ENCODE measurements around the gene MOCS3. TPM values are rescaled to one million over a fixed set of nuclear protein-coding genes. Genes with fewer than 3 reads are reported as not detected.
"Not testable (repeated sequence)": the region's sequence is repeated elsewhere in the genome, so short reads cannot be mapped to it uniquely, and the experiment has no call there.

The MOCS3 gene
- total RNA-seq, 1 donor from 2014 or later: 6.5 TPM

DNA sequence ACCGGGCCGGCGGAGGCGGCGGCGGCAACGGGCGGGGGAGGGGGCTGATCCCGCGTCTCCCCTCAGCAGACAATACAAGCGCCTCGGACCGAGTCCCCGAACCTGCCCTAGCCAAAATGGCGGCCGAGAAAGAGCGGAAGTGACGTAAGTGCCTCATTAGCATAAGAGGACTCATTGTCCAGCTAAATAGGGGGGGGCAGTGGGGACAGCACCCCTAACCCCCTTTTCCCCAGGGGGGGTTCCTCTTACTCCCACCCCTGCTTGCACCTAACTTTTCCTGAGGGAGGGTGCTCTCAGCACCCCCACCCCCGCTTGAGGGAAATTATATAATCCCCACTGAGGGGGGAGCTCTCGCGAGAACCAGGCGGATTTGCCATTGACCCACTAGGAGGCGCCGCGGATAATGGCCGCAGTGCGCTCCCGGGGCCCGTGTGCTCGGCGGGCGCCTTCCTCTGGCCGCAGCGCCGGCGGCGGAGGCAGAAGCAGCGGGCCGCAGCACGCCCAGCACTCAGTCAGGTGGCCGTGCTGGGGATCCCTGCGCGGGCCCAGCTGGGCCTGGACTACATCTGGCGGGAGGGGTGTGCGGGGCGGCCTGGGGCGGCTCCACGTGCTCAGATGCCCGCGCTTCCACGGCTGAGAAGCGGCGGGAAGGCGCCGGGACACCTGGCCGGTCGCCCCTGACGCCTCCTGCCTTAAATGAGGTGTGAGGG lies 27.2 kb upstream of the MOCS3 start, which contains the start of gene ADNP:
Gene ADNP (minus strand): TSS at position 132 of the 710 bp plus-strand sequence. CDS start 27,441 bp downstream, outside the sequence.
- DNase-seq (ENCODE audit: extremely low read depth, low read depth, low spot score): no peak

DNA sequence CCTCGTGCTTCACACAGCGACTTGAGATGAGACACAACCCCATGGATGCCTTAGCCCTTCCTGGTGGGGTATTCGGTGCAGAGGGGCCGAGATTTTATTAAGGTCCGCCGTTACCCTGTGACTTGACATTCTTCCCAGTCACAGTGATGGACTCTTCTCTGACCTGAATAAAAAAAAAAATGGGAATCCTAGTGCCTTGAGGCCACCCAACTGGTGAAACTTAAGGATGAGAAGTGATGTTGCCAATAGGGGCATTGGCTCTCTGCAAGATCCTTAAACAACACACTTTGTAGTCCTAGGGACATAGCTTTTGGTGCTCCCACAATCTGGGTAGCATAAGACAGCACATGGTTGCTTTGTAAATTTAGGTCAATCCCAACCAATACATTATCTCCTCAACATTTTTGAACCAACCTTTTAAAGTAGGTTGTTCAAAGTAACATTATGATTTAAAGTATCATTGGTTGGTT lies 26.6 kb upstream of the MOCS3 start:
- DNase-seq (ENCODE audit: extremely low read depth, low read depth, low spot score): no peak

DNA sequence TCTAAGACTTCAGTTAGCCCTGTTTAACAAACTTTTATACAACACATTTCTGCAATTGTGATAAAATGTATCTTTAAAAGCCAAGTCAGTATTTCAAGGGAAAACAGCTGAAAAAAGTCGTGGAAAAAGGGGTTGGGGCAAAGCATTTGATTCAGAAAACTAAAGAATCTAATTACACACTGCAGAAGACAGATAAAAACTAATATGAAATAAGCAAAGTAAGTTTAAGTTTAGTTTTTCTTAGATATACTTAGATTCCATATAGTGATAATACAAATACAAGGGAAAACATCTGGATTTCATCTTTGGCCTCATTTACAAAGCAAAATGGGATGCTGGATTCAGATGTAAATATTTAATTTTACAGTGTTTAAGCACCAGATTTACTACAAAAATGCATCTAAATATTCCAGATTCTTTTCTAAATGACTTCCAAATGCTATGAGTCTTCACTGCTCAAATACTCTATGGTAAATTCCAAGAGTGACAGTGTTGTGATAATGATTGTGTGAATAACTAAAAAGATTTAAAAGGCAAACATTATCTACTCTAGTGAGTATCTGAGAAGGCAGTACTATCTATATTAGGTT lies 25.8 kb upstream of the MOCS3 start:
- DNase-seq (ENCODE audit: extremely low read depth, low read depth, low spot score): no peak

DNA sequence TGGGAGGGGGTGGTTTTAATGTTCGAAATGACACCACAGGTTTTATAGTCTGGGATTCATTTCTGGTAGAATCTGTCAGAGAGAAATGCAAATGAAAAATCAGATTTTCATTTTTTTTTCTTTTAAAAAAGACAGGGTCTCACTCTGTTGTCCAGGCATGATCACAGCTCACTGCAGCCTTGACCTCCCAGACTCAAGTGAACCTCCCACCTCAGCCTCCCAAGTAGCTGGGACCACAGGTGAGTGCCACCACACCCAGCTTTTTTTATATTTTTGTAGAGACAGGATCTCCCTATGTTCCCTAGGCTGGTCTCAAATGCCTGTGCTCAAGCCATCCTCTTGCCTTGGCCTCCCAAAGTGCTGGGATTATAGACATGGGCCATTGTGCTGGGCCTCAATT lies 25.0 kb upstream of the MOCS3 start:
- no peak for DNase-seq (ENCODE audit: extremely low read depth, low read depth, low spot score)

DNA sequence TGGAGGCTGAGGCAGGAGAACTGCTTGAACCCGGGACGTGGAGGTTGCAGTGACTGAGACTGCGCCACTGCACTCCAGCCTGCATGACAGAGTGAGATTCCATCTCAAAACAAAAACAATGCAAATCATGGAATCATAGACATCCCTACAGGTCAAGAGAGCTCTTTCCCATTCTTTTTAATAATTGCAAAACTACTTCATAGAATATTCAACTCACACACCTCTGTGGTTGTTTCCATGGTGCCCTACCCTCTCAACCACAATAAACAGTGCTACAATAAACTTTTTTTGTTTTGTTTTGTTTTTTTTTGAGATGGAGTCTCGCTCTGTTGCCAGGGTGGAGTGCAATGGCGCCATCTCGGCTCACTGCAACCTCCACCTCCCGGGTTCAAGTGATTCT lies 15.5 kb upstream of the MOCS3 start:
- no peak for DNase-seq (ENCODE audit: extremely low read depth, low read depth, low spot score)

DNA sequence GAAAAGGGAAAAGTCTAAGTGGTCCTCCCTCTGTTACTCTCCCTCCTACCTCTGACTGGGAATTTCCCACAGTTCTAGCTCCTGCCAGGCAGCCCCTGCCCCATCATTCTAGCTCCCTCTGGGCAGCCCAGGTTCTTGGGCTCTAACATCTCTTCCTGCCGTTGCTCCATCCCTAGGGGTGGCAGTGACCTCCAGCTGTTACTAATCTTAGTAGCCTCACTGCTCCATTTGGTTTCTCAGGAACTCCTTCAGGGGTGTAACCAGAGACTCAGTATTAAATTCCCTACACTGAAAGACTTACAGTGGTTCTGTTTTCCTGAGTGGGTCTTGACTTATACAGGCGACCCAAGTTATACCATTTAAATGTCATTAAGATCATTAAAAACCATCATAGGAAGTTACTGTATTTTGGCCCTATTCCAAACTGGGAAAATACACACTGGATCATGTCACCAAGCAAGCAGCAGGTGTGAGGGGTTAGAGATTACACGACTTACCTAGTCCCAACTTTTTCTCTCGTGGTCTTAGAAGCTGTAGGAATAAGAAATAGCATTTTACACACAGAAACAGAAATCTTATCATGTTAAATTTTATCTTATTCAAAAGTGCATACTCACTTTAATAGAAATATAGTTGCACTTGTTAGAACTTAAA lies 10.4 kb upstream of the MOCS3 start:
- no peak for DNase-seq (ENCODE audit: extremely low read depth, low read depth, low spot score)

DNA sequence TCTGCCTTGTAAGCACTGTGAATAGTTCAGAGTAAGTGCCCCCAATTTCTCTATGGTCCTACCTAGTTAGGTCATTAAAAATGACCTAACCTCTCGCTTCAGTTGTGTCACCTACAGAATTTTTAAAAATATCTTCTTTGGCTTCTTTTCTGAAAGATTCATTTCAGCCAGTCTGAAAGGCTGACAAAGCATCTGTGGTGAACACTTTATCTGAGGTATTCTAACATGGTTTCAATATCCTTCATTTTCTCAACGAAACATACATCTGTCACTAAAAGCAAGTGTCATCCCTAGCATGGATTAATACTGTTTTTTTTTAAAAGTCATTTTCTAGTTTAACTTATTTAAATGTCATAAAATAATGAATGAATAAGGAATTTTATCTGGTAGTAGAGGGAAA lies 5.4 kb upstream of the MOCS3 start:
- no peak for DNase-seq (ENCODE audit: extremely low read depth, low read depth, low spot score)

DNA sequence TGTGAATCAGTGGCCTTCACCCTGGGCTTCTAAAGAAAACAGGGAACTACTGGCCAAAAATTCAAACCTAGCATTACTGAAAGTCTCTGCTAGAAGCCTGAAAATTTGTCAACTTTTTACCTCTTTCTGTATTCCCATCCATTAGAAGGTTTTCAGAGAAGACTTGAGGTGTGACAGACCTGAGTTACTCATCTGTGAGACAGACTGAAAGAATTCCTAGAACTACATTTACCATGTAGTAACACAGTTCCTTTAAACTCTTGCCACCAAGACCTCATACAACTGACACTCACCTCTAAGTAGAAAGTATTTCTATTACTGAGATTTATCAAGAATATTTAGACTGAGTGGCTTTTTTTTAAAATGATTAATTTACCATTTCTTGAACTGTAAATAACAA lies 4.8 kb upstream of the MOCS3 start:
- DNase-seq (ENCODE audit: extremely low read depth, low read depth, low spot score): no peak

DNA sequence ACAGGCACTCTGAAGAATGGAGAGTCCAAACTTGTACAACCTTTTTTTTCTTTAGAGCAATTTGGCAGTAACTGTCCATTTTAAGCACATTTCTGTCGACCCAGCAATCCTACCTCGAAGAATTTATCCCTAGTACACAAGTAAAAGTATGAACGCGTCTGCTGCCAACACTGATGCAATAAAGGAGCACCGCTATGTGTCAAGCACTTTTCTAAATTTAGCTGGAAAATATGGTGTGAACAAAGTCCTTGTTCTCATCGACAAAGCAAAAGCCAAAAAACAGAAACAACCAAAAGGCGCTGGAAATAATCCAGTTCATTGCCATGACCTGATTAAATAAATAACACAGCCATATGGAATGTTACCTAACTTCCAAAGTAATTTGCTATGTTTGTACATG lies 1.3 kb upstream of the MOCS3 start:
- DNase-seq (ENCODE audit: extremely low read depth, low read depth, low spot score): no peak

DNA sequence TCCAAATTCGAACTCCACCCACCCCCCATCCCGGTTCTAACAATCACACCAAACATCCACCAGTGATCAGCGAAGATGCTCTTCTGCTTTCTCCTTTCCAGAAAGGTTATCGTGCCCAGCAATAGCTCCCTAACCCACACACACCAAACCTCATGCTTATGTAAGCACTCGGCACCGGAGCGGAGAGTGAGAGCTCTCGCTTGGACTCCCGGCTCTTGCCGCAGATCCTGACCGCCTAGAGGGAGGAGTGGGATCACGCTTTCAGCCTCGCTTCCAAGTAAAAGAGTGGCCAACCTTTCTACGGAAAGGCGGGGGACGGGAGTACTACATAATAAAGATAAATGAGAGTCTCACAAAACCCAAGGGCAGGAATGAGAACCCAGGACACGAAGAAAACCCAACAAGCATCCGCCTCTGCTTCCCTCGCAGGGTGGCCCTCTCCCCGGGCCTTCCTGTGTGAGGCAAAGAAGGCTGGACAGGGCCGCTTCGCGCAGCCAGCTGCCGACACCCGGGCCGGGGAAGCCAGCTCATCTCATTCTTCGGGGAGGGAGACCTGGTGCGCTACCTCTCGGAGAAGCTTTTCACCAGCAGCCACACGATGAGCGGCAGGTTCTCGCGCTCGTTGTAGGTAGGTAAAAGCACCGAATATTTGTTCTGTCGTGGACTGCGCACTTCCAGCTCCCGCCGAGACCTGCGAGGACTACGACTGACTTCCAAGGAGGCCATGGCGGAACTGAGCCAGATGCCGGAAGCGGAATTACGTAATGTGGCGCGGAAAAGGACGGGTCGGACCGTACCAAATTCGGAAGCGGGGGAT lies 612 bp upstream of the MOCS3 start, which contains the start of gene DPM1:
Gene DPM1 (minus strand): TSS at position 735 of the 817 bp plus-strand sequence. CDS start 9 bp downstream, at position 726.
- no peak for DNase-seq (ENCODE audit: extremely low read depth, low read depth, low spot score)

DNA sequence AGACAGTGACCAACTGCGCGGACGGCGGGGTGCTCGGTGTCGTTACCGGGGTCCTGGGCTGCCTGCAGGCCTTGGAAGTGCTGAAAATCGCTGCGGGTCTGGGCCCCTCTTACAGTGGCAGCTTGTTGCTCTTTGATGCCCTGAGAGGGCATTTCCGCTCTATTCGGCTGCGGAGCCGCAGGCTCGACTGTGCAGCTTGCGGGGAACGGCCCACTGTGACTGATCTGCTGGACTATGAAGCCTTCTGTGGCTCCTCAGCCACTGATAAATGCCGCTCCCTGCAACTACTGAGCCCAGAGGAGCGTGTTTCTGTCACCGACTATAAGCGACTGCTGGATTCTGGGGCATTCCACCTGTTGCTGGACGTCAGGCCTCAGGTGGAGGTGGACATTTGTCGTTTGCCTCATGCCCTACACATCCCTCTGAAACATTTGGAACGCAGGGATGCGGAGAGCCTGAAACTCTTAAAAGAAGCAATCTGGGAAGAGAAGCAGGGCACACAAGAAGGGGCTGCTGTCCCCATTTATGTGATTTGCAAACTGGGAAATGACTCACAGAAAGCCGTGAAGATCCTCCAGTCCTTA lies 1.0 kb downstream of the MOCS3 start:
- DNase-seq (ENCODE audit: extremely low read depth, low read depth, low spot score): no peak

DNA sequence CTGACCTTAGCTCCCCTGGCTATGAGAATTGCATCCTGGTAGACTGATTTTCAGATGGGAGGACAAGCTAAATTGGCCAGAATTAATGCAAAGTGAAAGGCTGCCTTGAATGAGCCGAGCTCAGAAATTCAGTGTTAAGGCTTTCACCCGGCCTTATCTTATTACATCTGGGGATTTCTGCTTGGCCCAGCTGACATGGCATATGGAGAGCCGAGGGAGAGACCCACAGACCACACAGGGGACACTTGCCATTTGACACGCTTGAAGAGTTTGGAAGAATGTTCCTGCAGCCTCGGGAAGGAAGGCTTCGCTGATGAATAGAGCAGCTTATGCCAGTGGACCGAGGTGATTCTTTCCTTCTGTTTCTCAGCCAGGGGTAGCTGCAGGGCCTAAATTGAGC lies 9.0 kb downstream of the MOCS3 start:
- DNase-seq (ENCODE audit: extremely low read depth, low read depth, low spot score): no peak

DNA sequence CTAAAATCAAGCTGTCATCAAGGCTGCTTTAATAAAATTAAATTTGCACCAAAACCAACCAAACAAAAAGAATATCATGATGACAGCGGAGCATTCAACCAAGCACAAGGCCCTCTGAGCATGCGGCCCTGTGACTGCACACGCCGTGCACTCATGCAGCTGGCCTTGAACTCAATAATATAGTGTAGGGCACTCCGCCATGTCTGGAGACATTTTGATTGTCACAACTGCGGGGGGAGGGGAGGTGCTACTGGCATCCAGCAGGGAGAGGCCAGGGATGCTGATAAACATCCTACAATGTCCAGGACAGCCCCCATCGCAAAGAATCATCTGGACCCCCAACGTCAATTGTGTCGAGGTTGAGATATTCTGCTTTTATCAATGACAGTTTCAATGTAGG lies 9.7 kb downstream of the MOCS3 start:
- DNase-seq (ENCODE audit: extremely low read depth, low read depth, low spot score): no peak

DNA sequence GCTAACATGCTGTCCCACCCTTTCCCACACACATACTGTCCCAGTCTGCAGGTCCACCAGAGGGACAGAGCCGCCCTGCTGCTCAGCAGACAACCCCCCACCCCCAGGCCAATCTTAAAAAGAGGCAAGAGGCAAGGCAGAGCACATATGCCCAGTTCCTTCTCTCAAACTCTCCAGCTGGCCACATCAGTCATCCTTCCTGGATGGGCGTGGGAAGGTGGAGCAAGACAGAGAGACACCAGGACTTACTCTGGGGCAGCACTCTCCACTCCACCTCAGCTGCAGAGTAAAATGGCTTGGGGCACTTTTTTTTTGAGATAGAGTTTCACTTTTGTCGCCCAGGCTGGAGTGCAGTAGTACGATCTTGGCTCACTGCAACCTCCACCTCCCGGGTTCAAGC lies 10.8 kb downstream of the MOCS3 start:
- DNase-seq (ENCODE audit: extremely low read depth, low read depth, low spot score): no peak

DNA sequence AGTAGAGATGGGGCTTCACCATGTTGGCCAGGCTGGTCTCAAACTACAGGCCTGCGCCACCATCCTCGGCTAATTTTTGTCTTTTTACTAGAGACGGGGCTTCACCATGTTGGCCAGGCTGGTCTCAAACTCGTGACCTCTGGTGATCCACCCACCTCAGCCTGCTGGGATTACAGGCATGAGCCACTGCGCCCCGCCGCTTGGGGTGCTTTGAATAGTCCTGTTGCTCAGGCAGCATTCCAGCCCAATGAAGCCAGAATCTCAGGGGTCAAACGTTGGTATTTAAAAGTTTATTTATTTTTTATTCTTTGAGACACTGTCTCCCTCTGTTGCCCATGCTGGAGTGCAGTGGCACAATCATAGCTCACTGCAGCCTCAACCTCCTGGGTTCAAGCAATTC lies 11.3 kb downstream of the MOCS3 start:
- DNase-seq (ENCODE audit: extremely low read depth, low read depth, low spot score): no peak

DNA sequence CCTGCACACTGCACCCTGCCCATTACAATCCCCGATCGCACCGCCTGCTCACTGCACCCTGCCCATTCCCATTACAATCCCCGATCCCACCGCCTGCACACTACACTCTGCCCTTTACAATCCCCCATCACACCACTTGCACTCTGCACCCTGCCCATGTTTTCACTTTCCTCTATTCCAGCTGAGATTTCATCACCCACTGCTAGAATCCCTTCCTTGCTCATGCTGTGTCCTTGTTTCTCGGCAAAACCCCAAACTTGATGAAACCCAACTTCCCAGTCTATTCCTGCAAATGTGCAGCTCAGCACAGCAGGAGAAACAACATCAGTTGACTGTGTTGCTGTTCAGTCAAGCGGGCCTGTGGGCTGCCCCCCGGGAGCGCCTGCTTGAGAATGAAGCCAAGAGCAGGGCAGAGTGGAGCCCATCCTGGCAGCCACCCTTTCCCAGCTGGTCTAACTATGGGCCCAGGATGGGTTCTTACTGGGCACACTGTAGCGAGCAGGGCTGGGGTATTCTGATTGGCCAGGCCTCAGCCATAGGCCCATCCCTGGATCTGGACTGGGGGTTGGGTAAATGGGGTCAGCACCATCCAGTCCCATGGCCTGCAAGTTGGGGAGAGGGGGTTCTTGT lies 17.2 kb downstream of the MOCS3 start:
- DNase-seq (ENCODE audit: extremely low read depth, low read depth, low spot score): no peak

DNA sequence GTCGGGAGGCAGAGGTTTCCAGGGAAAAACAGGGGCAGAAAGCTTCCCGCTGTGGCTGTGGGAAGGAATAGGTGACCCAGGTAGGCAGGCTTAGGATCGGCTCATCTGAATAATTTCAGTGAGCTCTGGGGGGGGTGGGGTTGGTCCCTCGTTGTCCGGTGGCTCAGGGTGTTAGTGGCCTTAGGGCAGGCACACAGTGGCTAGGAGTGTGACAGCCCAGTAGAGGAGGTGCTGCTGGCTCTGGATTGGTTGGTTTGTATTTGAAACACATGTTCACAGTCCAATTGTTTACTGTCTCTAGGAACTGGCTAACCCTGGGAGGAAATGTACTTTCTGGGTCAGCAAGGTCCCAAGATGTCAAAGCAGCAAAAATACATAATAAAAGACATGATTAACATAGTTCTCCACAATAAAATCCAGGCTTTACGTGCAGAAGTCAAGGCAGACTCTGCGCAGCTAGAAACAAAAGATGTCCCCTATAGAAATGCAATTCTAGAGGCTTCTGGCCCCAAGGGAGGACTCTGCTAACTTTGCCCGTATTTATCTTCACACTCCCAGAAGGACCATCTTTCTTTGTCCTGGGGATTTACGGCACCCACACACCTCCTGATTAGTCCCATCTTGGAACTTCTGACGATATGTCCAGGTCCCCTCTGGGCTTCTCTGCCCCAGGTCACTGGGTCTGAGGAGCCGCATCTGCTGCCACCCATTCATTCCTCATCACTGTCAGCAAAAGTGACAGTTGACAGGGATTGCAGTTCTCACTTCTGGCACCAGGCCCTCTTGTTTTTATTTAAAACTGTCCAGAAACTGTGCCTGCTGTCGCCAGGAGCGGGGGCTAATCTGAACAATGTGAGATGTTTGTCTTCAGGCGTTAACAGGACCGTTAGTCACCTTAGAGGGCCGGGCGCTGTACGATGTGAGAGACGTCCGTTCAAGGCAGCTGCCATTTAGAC lies 18.7 kb downstream of the MOCS3 start:
- DNase-seq (ENCODE audit: extremely low read depth, low read depth, low spot score): no peak

DNA sequence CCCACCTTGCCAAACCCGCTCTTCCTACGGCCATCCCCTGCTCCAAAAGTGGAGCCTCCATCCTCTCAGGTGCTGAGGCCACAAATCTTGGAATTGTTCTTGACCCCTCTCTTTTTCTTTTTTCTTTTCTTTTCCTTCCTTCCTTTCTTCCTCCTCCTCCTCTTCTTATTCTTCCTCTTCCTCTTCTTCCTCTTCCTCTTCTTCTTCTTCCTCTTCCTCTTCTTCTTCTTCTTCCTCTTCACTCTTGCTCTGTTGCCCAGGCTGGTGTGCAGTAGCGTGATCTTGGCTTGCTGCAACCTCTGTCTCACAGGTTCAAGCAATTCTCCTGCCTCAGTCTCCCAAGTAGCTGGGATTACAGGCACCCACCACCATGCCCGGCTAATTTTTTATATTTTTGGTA lies 19.9 kb downstream of the MOCS3 start:
- DNase-seq (ENCODE audit: extremely low read depth, low read depth, low spot score): not testable (repeated sequence)

DNA sequence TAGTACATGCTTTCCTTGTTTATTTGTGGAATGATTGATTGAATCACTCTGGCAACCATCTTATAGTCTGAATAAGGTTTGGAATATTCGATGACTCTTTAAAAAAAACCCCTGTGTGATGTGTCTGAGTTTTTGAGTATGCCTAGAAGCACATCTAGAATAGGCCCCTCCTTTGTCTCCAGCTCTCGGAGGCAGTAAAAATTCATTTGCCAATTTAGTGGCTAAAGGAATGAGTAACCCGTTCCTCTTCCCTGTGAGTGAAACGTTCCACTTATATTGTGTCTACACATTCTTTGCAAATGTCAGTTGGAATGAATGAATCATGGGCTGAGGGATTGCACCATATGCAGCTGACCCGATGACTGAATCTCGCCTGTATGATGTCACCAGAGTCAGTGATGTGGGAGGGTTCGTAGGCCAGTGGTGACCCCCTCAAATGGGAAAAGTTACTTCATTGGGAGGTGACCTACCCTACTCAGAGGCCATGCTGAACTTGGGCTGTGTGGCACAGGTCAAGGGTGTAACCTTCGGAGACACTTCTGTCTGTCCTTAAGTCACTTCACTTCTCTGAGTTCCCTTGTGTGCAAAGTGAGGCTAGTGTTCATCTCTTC lies 21.6 kb downstream of the MOCS3 start:
- peak; percentile 33 for DNase-seq (ENCODE audit: extremely low read depth, low read depth, low spot score)
